Panc1 (cell line): Measurements from ENCODE around the gene PTPN22.

Experiments used
- CTCF ChIP-seq: fragments of 450-650 bp; IDR thresholded peaks from 2 replicates; pipeline ENCODE4 v1.5.1; 2017; ENCODE audit warnings: mild to moderate bottlenecking
- POLR2AphosphoS5 ChIP-seq: IDR thresholded peaks from 2 replicates; pipeline ENCODE4 v1.6.1; 2012; ENCODE audit warnings: mild to moderate bottlenecking, low read depth, low read length, moderate library complexity
- REST ChIP-seq, 2 experiments: IDR thresholded peaks; 2 replicates each; pipeline ENCODE4 v1.6.1; 2011 to 2012; ENCODE audit warnings: low read depth in 2 of 2, control low read depth in 1 of 2, low read length in 1 of 2, mild to moderate bottlenecking in 1 of 2, moderate library complexity in 1 of 2; ENCODE audit not compliant: insufficient read depth in 1 of 2
- SIN3A ChIP-seq: IDR thresholded peaks from 2 replicates; pipeline ENCODE4 v1.6.1; 2012; ENCODE audit warnings: low read depth, mild to moderate bottlenecking, low read length, moderate library complexity, borderline replicate concordance; ENCODE audit not compliant: insufficient read depth
- TCF7L2 ChIP-seq: IDR thresholded peaks from 2 replicates; pipeline ENCODE4 v1.6.1; 2011; ENCODE audit warnings: mild to moderate bottlenecking, low read depth, low read length, inconsistent platforms

DNA sequence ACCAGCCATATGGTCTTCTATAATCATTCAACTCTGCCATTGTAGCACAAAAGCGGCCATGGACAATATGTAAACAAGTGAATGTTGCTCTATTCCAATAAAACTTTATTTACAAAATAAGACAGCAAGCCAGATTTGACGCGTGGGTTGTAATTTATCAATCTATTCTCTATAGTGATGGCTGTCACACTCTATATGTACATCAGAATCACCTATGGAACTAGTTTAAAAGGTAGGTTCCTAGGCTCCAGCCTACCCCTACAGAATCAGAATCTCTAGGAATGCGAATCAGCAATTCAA is 8.2 kb upstream of the PTPN22 start:
- TF ChIP-seq SIN3A (no peak), REST (IDR thresholded peaks at IDR 0.05; ENCODE audit: insufficient read depth in 1 of 2, low read depth in 2 of 2, low read length in 1 of 2) (no peak), CTCF (no peak), POLR2AphosphoS5 (no peak), TCF7L2 (no peak)
